ENCODE results near the gene CHTOP.

The CHTOP gene

DNA sequence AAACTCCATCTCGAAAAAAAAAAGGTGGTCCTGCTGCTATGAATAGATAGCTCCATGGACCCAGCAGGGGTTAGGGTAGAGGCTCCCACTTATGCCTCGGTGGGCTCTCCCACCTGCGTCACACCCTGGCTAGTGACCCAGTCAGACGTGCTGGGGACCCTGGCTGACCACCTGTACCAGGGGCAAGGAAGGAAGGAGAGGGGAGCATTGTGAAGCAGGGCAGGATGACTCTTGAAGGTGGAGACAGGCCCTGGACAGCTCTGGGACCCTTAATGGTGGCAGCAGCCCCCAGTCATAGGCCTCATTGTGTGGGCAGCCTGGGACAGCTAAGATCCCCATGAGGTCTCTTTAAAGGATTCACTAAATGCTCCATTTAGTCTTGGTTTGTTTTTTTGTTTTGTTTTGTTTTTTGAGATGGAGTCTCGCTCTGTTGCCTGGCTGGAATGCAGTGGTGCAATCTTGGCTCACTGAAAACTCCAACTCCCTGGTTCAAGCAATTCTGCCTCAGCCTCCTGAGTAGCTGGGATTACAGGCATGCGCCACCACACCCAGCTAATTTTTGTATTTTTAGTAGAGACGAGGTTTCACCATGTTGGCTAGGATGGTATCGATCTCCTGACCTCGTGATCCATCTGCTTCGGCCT lies 14.3 kb downstream of the CHTOP start:
- no peak overlapping the region for H3K18ac ChIP-seq (ENCODE audit: low read depth in 1 of 2, low read length in 2 of 2)
- H3K9me3 ChIP-seq (ENCODE audit: control insufficient read depth, low read length), result no peaks in the 10 kb centered on the region
- no peak overlapping the region for H4K91ac ChIP-seq (ENCODE audit: low read length)
- H3K36me3 ChIP-seq (ENCODE audit: control insufficient read depth in 1 of 2, insufficient read depth in 2 of 2, low read depth in 1 of 2, low read length in 2 of 2), result peaks cover 26 to 43% of the 10 kb centered on the region in 2 experiments
- H3K27me3 ChIP-seq (ENCODE audit: control insufficient read depth in 1 of 2, insufficient read depth in 1 of 2, low read length in 2 of 2), result no peaks in the 10 kb centered on the region
- peak overlapping the region; percentile 77 for H4K8ac ChIP-seq (ENCODE audit: low read length)
- no peak for DNase-seq
- peak overlapping the region in 1 of 2 experiments; percentile 49 for H2BK12ac ChIP-seq (ENCODE audit: low read length in 2 of 2)
- no peak overlapping the region for H3K27ac ChIP-seq (ENCODE audit: low read length, poor library complexity, severe bottlenecking)
- H3K4ac ChIP-seq (ENCODE audit: low read depth in 1 of 2, low read length in 2 of 2), result no peak overlapping the region
- H3K4me1 ChIP-seq (ENCODE audit: control insufficient read depth, insufficient read depth, low read depth, low read length), result peaks cover 10% of the 10 kb centered on the region
- no peak overlapping the region for H2BK120ac ChIP-seq (ENCODE audit: low read depth, low read length)
- H3K79me1 ChIP-seq (replicated peaks; ENCODE audit: low read length, poor library complexity, severe bottlenecking), result peaks cover 13% of the 10 kb centered on the region
- H3K9ac ChIP-seq (ENCODE audit: low read length), result no peak overlapping the region
- H2BK15ac ChIP-seq (ENCODE audit: low read depth, poor library complexity, severe bottlenecking), result no peak overlapping the region
- no peak overlapping the region for H2AFZ ChIP-seq (ENCODE audit: low read depth, low read length)
- 93% methylated on average over 10 of the region's 10 CpGs for WGBS
- no peak overlapping the region for H3K23ac ChIP-seq (ENCODE audit: low read length in 2 of 2)
- H2AK5ac ChIP-seq (ENCODE audit: low read length, severe bottlenecking), result peak overlapping the region; percentile 5
- no peak overlapping the region for H3K4me2 ChIP-seq (ENCODE audit: low read length, poor library complexity, severe bottlenecking)
- H3K14ac ChIP-seq (ENCODE audit: low read length in 2 of 2), result no peak overlapping the region
- no peak overlapping the region for H2BK5ac ChIP-seq (ENCODE audit: low read depth, low read length, poor library complexity, severe bottlenecking)
- H3K4me3 ChIP-seq (ENCODE audit: insufficient read depth in 1 of 2, low read depth in 1 of 2, low read length in 2 of 2), result no peak overlapping the region

DNA sequence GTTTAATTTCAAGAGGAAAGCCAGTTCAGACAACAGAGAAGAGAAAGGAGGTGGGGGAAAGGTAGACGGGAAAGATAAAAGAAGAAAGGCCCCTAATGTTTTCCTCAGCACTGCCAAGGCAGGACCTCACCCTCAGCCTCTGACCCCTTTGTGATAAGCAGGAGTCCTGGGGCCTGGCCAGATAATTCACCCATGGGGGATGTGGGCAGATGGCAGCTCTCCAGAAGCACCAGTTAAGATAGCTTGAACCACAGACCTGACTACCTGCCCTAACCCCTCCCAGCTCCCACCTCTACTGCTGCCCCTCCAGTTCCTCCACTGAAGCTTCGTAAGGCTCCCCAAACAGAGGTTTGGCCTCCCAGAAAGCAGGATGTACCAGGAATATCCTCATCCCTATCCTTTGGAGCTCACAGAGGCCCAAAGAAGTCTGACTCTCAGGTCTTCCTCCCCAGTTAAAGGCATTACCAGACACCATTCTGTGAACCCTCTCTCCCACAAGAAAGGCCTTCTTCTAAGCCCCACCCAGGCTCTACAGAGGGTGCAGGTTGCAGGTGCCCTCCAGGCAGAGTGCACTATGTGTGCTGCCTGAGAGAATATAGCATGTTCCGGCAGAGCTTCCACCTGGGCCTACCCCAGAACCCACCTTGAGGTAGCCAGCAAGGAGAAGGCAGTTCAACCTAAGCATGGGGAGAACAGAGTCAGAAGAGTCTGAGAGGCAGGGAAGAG lies 15.4 kb downstream of the CHTOP start:
- H2BK15ac ChIP-seq (ENCODE audit: low read depth, poor library complexity, severe bottlenecking), result no peak overlapping the region
- H2AFZ ChIP-seq (ENCODE audit: low read depth, low read length), result no peak overlapping the region
- no peaks in the 10 kb centered on the region for H3K9me3 ChIP-seq (ENCODE audit: control insufficient read depth, low read length)
- no peak overlapping the region for H3K23ac ChIP-seq (ENCODE audit: low read length in 2 of 2)
- H2BK5ac ChIP-seq (ENCODE audit: low read depth, low read length, poor library complexity, severe bottlenecking), result no peak overlapping the region
- no peak overlapping the region for H3K18ac ChIP-seq (ENCODE audit: low read depth in 1 of 2, low read length in 2 of 2)
- no peak overlapping the region for H4K91ac ChIP-seq (ENCODE audit: low read length)
- H3K4me1 ChIP-seq (ENCODE audit: control insufficient read depth, insufficient read depth, low read depth, low read length), result peaks cover 10% of the 10 kb centered on the region
- H3K14ac ChIP-seq (ENCODE audit: low read length in 2 of 2), result no peak overlapping the region
- H3K27ac ChIP-seq (ENCODE audit: low read length, poor library complexity, severe bottlenecking), result no peak overlapping the region
- H3K36me3 ChIP-seq (ENCODE audit: control insufficient read depth in 1 of 2, insufficient read depth in 2 of 2, low read depth in 1 of 2, low read length in 2 of 2), result peaks cover 25 to 31% of the 10 kb centered on the region in 2 experiments
- peak overlapping the region in 1 of 2 experiments; percentile 32 for H2BK12ac ChIP-seq (ENCODE audit: low read length in 2 of 2)
- no peak overlapping the region for H3K9ac ChIP-seq (ENCODE audit: low read length)
- no peak for DNase-seq
- 75% methylated on average over 3 of the region's 3 CpGs for WGBS
- H3K4ac ChIP-seq (ENCODE audit: low read depth in 1 of 2, low read length in 2 of 2), result no peak overlapping the region
- no peak overlapping the region for H3K4me3 ChIP-seq (ENCODE audit: insufficient read depth in 1 of 2, low read depth in 1 of 2, low read length in 2 of 2)
- no peaks in the 10 kb centered on the region for H3K27me3 ChIP-seq (ENCODE audit: control insufficient read depth in 1 of 2, insufficient read depth in 1 of 2, low read length in 2 of 2)
- no peak overlapping the region for H3K4me2 ChIP-seq (ENCODE audit: low read length, poor library complexity, severe bottlenecking)
- no peak overlapping the region for H4K8ac ChIP-seq (ENCODE audit: low read length)
- no peak overlapping the region for H2BK120ac ChIP-seq (ENCODE audit: low read depth, low read length)
- H3K79me1 ChIP-seq (replicated peaks; ENCODE audit: low read length, poor library complexity, severe bottlenecking), result peaks cover 12% of the 10 kb centered on the region
- H2AK5ac ChIP-seq (ENCODE audit: low read length, severe bottlenecking), result peak overlapping the region; percentile 78

DNA sequence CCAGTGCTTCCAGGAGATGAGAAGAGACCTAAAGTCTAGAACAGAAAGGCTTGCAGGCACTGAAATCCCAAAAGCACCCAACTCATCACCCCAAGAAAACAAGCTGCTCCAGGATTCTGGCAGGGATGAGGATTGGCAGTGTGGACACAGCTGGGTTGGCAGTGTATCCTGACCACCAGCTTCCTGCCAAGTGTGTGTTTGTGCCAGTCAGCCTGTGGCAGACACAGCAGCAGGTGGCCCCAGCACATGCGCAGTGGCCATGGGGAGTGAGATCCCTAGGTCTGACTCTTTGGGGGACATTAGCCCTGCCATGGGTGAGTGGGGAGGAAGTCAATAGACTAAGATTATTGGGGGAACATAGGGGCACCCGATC lies 16.0 kb downstream of the CHTOP start:
- Histone ChIP-seq H3K27ac (ENCODE audit: low read length, poor library complexity, severe bottlenecking) (no peak overlapping the region), H2BK5ac (ENCODE audit: low read depth, low read length, poor library complexity, severe bottlenecking) (no peak overlapping the region), H3K4me2 (ENCODE audit: low read length, poor library complexity, severe bottlenecking) (no peak overlapping the region)

DNA sequence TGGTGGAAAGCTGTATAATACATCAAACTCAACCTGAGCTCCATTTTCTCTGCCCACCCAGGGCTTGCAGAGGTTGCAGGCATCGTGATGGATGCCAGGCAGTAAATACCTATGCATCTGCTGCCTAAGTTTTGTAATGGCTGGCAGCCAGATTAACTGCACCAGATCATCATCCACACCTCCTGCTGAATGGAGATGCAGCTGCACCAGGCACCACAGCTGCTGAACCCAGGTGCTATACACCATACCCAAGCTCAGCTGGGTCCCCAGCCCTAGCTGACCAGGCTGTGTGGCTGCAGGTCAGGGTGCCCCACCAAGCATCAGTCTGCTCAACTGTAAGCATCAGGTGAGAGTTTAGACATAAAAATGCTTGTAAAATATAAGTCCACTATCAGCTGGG lies 17.9 kb downstream of the CHTOP start:
- H2BK5ac ChIP-seq (ENCODE audit: low read depth, low read length, poor library complexity, severe bottlenecking), result no peak overlapping the region
- DNase-seq, result no peak
- no peak overlapping the region for H3K9ac ChIP-seq (ENCODE audit: low read length)
- H3K9me3 ChIP-seq (ENCODE audit: control insufficient read depth, low read length), result no peaks in the 10 kb centered on the region
- peak overlapping the region; percentile 21 for H4K8ac ChIP-seq (ENCODE audit: low read length)
- H4K91ac ChIP-seq (ENCODE audit: low read length), result peak overlapping the region; percentile 20
- no peak overlapping the region for H3K18ac ChIP-seq (ENCODE audit: low read depth in 1 of 2, low read length in 2 of 2)
- no peak overlapping the region for H3K14ac ChIP-seq (ENCODE audit: low read length in 2 of 2)
- 73% methylated on average over 1 of the region's 1 CpG for WGBS
- H3K4ac ChIP-seq (ENCODE audit: low read depth in 1 of 2, low read length in 2 of 2), result no peak overlapping the region
- H3K27ac ChIP-seq (ENCODE audit: low read length, poor library complexity, severe bottlenecking), result no peak overlapping the region
- peaks cover 10% of the 10 kb centered on the region for H3K4me1 ChIP-seq (ENCODE audit: control insufficient read depth, insufficient read depth, low read depth, low read length)
- H2AFZ ChIP-seq (ENCODE audit: low read depth, low read length), result no peak overlapping the region
- no peak overlapping the region for H3K23ac ChIP-seq (ENCODE audit: low read length in 2 of 2)
- H2BK15ac ChIP-seq (ENCODE audit: low read depth, poor library complexity, severe bottlenecking), result no peak overlapping the region
- no peak overlapping the region for H3K4me2 ChIP-seq (ENCODE audit: low read length, poor library complexity, severe bottlenecking)
- no peak overlapping the region for H3K4me3 ChIP-seq (ENCODE audit: insufficient read depth in 1 of 2, low read depth in 1 of 2, low read length in 2 of 2)
- no peak overlapping the region for H2BK12ac ChIP-seq (ENCODE audit: low read length in 2 of 2)
- H3K79me1 ChIP-seq (replicated peaks; ENCODE audit: low read length, poor library complexity, severe bottlenecking), result peaks cover 4% of the 10 kb centered on the region
- peaks cover 6 to 12% of the 10 kb centered on the region in 2 experiments for H3K36me3 ChIP-seq (ENCODE audit: control insufficient read depth in 1 of 2, insufficient read depth in 2 of 2, low read depth in 1 of 2, low read length in 2 of 2)
- H2BK120ac ChIP-seq (ENCODE audit: low read depth, low read length), result no peak overlapping the region
- H3K27me3 ChIP-seq (ENCODE audit: control insufficient read depth in 1 of 2, insufficient read depth in 1 of 2, low read length in 2 of 2), result no peaks in the 10 kb centered on the region
- H2AK5ac ChIP-seq (ENCODE audit: low read length, severe bottlenecking), result no peak overlapping the region

More for the DNA sequence above, 16.0 kb downstream of the CHTOP start:
- Histone ChIP-seq H3K4me1 (ENCODE audit: control insufficient read depth, insufficient read depth, low read depth, low read length) (peaks cover 10% of the 10 kb centered on the region), H3K23ac (ENCODE audit: low read length in 2 of 2) (no peak overlapping the region), H4K91ac (ENCODE audit: low read length) (no peak overlapping the region), H3K79me1 (replicated peaks; ENCODE audit: low read length, poor library complexity, severe bottlenecking) (peaks cover 11% of the 10 kb centered on the region), H4K8ac (ENCODE audit: low read length) (no peak overlapping the region), H2AFZ (ENCODE audit: low read depth, low read length) (no peak overlapping the region), H3K27me3 (ENCODE audit: control insufficient read depth in 1 of 2, insufficient read depth in 1 of 2, low read length in 2 of 2) (no peaks in the 10 kb centered on the region), H3K4me3 (ENCODE audit: insufficient read depth in 1 of 2, low read depth in 1 of 2, low read length in 2 of 2) (no peak overlapping the region), H3K4ac (ENCODE audit: low read depth in 1 of 2, low read length in 2 of 2) (no peak overlapping the region), H3K18ac (ENCODE audit: low read depth in 1 of 2, low read length in 2 of 2) (no peak overlapping the region), H2BK12ac (ENCODE audit: low read length in 2 of 2) (no peak overlapping the region), H3K14ac (ENCODE audit: low read length in 2 of 2) (no peak overlapping the region), H3K9me3 (ENCODE audit: control insufficient read depth, low read length) (no peaks in the 10 kb centered on the region), H3K36me3 (ENCODE audit: control insufficient read depth in 1 of 2, insufficient read depth in 2 of 2, low read depth in 1 of 2, low read length in 2 of 2) (peaks cover 24 to 25% of the 10 kb centered on the region in 2 experiments), H3K9ac (ENCODE audit: low read length) (no peak overlapping the region), H2BK15ac (ENCODE audit: low read depth, poor library complexity, severe bottlenecking) (no peak overlapping the region), H2AK5ac (ENCODE audit: low read length, severe bottlenecking) (no peak overlapping the region), H2BK120ac (ENCODE audit: low read depth, low read length) (no peak overlapping the region)
- 100% methylated on average over 2 of the region's 2 CpGs for WGBS
- no peak for DNase-seq

Data from mesenchymal stem cell (in vitro differentiated cells and primary cell).